Measurements from ENCODE around the gene CDCP2.
"Not testable (repeated sequence)": the region's sequence is repeated elsewhere in the genome, so short reads cannot be mapped to it uniquely, and the experiment has no call there.

CDCP2 gene

DNA sequence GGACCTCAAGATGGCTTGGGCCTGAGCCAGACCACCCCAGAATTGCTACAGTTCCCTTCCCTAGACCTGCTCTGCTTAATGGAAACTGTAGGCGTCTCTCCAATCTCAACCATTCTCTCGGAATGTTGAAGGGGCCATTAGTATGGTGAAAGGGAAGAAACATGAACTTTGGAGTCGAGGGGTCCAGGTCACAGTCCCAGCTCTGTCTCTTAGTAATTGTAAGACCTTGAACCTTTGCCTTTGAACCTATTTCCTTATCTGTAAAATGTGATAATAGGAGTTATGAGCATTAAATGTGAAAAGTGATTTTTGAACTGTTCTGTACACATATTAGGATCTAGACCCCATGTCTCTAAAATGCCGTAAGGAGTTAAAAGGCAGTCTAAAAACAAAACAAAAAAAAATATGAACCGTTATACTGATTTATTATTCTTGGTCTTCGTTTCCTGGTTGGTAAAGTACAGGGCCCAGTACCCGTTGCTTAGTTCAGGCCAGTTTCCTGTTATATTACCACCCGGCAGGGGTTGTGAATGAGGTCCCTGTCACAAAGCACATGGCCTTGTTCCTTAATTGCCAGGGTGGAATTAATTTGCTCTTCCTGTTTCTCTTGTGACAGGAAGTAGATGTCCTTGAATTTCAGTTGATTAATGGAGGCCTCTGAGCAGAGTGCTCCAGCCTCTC lies 57.1 kb downstream of the CDCP2 start:
- no peak for DNase-seq (ENCODE audit: extremely low read depth, low read depth)
- TF ChIP-seq CTCF (IDR thresholded peaks at IDR 0.05; ENCODE audit: low read depth, low read length), result no peak

DNA sequence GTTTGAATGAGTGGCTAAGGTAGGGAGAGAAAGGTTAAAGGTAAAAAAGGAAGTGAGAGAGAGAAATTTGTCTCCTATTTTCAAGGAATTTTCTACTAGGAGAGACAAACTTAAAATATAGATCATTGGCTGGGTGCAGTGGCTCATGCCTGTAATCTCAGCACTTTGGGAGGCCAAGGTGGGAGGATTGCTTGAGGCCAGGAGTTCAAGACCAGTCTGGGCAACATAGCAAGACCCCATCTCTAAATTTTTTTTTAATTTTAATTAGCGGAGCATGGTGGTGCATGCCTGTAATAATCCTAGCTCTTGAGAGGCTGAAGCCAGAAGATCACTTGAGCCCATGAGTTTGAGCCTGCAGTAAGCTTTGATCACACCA lies 58.1 kb downstream of the CDCP2 start:
- not testable (repeated sequence) for DNase-seq (ENCODE audit: extremely low read depth, low read depth)

DNA sequence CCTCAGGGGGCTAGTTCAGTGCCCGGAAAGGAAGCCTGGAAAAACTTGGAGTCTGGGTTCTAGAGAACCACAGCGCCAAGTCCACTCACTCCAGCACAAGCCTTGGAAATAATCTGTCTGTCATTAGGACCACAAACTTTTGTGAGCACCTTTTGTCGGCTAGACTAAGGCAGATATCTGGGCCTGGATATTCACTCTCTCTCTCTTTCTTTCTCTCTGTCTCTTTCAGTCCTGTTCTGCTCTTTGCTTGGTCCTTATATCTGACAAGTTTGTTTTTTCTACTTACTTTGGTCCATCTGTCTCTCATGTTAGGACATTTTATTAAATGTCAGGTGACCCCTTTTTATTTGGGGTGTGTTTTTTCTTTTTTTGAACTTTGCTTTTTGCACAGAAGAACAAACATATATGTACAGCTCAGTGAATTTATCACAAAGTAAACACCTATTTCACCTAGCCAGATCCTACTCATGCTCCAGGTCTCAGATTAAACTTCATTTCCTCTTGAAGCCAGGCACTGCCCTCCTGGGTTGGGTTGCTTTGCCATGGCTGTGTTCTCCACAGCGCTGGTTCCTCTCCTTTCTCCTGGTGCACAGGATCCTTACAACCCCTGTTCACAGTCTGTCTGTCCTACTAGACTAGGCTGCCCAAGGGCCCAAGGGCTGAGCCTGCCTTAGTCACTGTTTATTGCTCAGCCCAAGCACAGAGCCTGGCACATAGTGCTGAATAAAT lies 58.6 kb downstream of the CDCP2 start:
- DNase-seq (ENCODE audit: extremely low read depth, low read depth), result no peak
- TF ChIP-seq CTCF (IDR thresholded peaks at IDR 0.05; ENCODE audit: low read depth, low read length), result no peak

GRCh38 chr1:54091666-54092065 lies 61.1 kb downstream of the CDCP2 start:
- no peak for TF ChIP-seq CTCF (IDR thresholded peaks at IDR 0.05; ENCODE audit: low read depth, low read length)
- no peak for DNase-seq (ENCODE audit: extremely low read depth, low read depth)

DNA sequence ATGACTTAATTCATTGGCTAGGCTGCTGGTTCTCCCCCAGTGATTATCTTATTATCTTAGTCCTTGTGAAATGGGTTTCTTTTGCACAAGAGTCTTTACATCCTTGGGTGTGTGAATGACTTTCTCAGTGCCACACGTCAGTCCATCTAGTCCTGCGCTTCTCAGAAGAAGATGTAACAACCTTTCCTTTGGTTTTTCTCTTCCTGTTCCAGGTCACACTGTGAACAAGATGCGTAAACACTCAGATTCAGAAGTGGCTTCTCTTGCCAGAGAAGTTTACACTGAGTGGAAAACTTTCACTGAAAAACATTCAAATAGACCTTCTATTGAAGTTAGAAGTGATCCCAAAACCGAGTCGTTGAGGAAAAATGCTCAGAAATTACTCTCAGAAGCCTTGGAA lies 64.4 kb downstream of the CDCP2 start:
- DNase-seq (ENCODE audit: extremely low read depth, low read depth), result no peak
- no peak for TF ChIP-seq CTCF (IDR thresholded peaks at IDR 0.05; ENCODE audit: low read depth, low read length)

- no peak for DNase-seq (ENCODE audit: extremely low read depth, low read depth)
- TF ChIP-seq CTCF (IDR thresholded peaks at IDR 0.05; ENCODE audit: low read depth, low read length), result no peak
Measured at GRCh38 chr1:54086754-54087153, 66.0 kb downstream of the CDCP2 start.

- DNase-seq (ENCODE audit: extremely low read depth, low read depth), result no peak
- TF ChIP-seq CTCF (IDR thresholded peaks at IDR 0.05; ENCODE audit: low read depth, low read length), result no peak
Measured at GRCh38 chr1:54084794-54085193, 68.0 kb downstream of the CDCP2 start.

Measured in AG09319 (cell line).